IPS-NIHi11 (cell line): Measurements from ENCODE around the gene PARD3.
"Not testable (repeated sequence)": the region's sequence is repeated elsewhere in the genome, so short reads cannot be mapped to it uniquely, and the experiment has no call there.

Experiments used
- DNase-seq: peaks from one replicate; pipeline ENCODE4 v3.0.0; 2012; ENCODE audit warnings: mixed read lengths, low spot score

PARD3 gene

GRCh38 chr10:34815185-34816084 is at the start of gene PARD3:
TSS of gene PARD3 (minus strand) at chr10:34815296. CDS start at chr10:34814995, 301 bp downstream.
- DNase-seq: peak; percentile 93

- no peak for DNase-seq
These were observed 49.3 kb upstream of the PARD3 start for GRCh38 chr10:34864149-34865067.

GRCh38 chr10:34862892-34863291 is 47.8 kb upstream of the PARD3 start:
- no peak for DNase-seq

- DNase-seq: no peak
These were observed 46.4 kb upstream of the PARD3 start for GRCh38 chr10:34861293-34862021.

GRCh38 chr10:34859170-34859569 is 44.1 kb upstream of the PARD3 start:
- no peak for DNase-seq

GRCh38 chr10:34858003-34858402 is 42.9 kb upstream of the PARD3 start:
- no peak for DNase-seq

GRCh38 chr10:34854147-34854601 is 39.1 kb upstream of the PARD3 start:
- no peak for DNase-seq

- DNase-seq: no peak
These were observed 38.3 kb upstream of the PARD3 start for GRCh38 chr10:34853357-34853756.

GRCh38 chr10:34850558-34850957 is 35.5 kb upstream of the PARD3 start:
- DNase-seq: no peak

- no peak for DNase-seq
These were observed 34.9 kb upstream of the PARD3 start for GRCh38 chr10:34850036-34850435.

GRCh38 chr10:34845070-34845469 is 30.0 kb upstream of the PARD3 start:
- DNase-seq: no peak

- DNase-seq: no peak
These were observed 29.4 kb upstream of the PARD3 start for GRCh38 chr10:34844448-34844847.

GRCh38 chr10:34843470-34843869 is 28.4 kb upstream of the PARD3 start:
- DNase-seq: not testable (repeated sequence)

- DNase-seq: no peak
These were observed 23.3 kb upstream of the PARD3 start for GRCh38 chr10:34838366-34838900.

GRCh38 chr10:34835908-34836508 is 20.9 kb upstream of the PARD3 start:
- DNase-seq: no peak

- DNase-seq: no peak
These were observed 19.2 kb upstream of the PARD3 start for GRCh38 chr10:34834274-34834673.

GRCh38 chr10:34830217-34830822 is 15.2 kb upstream of the PARD3 start:
- no peak for DNase-seq

- no peak for DNase-seq
These were observed 12.0 kb upstream of the PARD3 start for GRCh38 chr10:34826857-34827766.

- DNase-seq: no peak
These were observed 11.1 kb upstream of the PARD3 start for GRCh38 chr10:34826221-34826620.

GRCh38 chr10:34825414-34825813 is 10.3 kb upstream of the PARD3 start:
- no peak for DNase-seq
